ENCODE measurements around the gene SLC45A2.
"Not testable (repeated sequence)": the region's sequence is repeated elsewhere in the genome, so short reads cannot be mapped to it uniquely, and the experiment has no call there.

The SLC45A2 gene

DNA sequence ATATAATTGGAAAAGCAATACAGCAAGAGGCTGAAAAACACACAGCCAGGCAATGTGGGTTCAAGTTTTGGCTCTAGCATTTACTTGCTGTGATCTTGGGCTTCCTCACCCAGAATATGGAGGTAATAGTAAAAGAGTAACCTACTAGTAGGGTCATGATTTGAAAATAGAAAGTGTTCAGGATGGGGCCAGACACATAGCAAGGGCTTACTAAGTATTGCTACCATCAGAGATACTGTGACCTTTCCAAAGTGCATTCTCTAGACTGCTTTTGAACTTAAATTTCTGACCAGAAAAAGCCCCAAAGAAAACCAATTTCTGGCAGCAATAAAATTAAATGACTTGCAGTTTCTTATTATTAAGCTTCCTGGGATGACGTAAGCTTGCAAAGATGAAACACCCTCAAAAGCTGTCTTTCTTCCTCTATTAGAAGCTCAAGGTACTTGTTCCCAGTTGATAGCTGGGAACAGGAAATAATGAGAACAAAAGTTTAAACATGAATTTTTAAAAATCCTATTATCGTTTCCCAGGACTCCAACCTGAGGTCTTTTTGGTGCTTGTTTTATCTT lies 20.3 kb downstream of the SLC45A2 start:
- no peak for DNase-seq

DNA sequence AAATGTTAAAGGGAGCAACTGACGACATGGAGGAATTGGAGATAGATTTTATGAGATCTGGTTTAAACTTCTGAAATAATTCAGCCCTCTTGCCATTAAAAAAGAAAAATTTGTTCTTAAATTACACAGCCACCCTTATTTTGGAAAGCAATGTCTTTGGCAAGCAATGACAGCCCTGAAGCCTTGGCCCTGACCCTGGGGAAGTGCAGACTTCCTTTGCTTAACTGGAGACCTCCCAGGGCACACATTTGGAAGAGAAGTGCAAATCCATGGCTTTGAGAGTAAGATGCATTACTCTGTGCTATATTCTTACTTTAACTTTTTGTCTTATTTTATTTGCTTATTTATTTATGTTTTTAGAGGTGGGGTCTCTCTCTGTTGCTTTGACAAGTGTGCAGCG lies 26.3 kb downstream of the SLC45A2 start:
- no peak for DNase-seq

GRCh38 chr5:33957577-33958150 lies 26.8 kb downstream of the SLC45A2 start:
- no peak for DNase-seq

DNA sequence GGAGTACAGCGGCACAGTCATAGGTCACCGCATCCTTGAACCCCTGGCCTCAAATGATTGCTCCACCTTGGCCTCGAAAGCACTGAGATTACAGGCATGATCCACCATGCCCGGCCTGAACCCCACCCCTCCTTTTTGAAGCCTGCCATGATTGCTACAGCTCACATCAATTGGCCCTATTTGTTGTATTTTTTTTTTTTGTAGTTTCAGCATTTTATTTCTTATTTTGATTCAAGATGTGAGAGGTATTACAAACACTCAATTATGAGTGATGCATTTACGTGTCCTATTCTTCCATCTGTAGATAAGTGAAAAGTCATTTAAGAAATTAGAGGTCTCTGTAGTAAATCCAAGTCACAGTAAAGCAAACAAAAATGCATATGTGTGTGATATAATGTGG lies 32.3 kb downstream of the SLC45A2 start:
- not testable (repeated sequence) for DNase-seq

DNA sequence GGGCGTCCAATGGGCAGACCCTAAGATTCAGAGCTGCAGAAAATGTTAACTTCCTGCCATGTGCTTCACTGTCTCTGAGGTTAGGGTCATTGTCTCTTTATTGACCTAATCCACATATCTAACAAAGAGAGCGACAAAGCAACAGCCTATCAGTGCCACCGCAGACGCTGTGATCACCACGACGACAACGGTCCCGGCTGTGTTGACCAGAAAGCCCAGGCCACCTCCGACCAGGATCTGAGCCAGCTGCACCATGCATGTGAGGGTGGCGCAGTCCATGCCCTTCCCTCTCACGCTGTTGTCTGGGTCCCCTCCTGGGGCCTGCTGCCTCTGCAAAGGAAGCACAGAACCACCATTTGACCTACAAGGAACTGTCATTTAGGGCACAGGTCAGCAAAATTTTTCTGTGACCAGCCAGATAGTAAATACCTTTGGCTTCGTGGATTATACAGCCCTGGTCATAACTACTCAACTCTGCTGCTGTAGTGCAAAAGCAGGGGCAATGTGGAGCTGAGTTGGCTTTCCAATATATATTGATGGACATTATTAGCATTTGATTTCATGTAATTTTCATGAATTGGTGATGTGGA lies 39.9 kb downstream of the SLC45A2 start:
- no peak for DNase-seq

- no peak for DNase-seq
Measured at GRCh38 chr5:33941090-33941489, 43.4 kb downstream of the SLC45A2 start.

- DNase-seq = no peak
Measured at GRCh38 chr5:33939556-33940262, 44.8 kb downstream of the SLC45A2 start.

DNA sequence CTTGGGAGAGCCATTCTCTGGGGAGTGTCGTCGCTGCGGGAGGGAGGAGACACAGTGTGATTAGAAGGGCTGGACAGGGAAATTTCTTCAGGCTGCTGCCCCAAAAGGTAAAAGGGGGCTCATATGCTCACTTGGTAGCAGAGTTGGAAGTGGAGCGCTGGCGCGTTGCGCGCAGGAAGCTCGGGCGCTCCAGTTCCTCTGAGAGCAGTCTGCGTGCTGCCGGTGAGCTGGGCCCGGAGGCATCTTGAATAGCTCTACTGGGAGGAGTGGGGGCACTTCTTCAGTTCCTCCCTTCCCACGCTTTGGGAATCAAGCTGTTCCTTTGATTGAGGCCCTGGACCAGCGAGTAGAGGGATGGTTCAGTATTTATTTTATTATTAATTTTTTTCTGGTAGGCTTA lies 45.6 kb downstream of the SLC45A2 start:
- DNase-seq = no peak

- no peak for DNase-seq
Measured at GRCh38 chr5:33938507-33938796, 46.0 kb downstream of the SLC45A2 start.

GRCh38 chr5:33937707-33938506 lies 46.6 kb downstream of the SLC45A2 start:
- no peak for DNase-seq

GRCh38 chr5:33937017-33937706 lies 47.3 kb downstream of the SLC45A2 start:
- DNase-seq = no peak

DNA sequence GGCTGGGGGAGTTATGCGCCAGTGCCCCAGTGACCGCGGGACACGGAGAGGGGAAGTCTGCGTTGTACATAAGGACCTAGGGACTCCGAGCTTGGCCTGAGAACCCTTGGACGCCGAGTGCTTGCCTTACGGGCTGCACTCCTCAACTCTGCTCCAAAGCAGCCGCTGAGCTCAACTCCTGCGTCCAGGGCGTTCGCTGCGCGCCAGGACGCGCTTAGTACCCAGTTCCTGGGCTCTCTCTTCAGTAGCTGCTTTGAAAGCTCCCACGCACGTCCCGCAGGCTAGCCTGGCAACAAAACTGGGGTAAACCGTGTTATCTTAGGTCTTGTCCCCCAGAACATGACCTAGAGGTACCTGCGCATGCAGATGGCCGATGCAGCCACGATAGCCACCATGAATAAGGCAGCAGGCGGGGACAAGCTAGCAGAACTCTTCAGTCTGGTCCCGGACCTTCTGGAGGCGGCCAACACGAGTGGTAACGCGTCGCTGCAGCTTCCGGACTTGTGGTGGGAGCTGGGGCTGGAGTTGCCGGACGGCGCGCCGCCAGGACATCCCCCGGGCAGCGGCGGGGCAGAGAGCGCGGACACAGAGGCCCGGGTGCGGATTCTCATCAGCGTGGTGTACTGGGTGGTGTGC lies 48.0 kb downstream of the SLC45A2 start, which contains the start of gene RXFP3:
Gene RXFP3 (plus strand): TSS at position 6 of the 636 bp plus-strand sequence. CDS start 355 bp downstream, at position 361.
- DNase-seq = no peak

DNA sequence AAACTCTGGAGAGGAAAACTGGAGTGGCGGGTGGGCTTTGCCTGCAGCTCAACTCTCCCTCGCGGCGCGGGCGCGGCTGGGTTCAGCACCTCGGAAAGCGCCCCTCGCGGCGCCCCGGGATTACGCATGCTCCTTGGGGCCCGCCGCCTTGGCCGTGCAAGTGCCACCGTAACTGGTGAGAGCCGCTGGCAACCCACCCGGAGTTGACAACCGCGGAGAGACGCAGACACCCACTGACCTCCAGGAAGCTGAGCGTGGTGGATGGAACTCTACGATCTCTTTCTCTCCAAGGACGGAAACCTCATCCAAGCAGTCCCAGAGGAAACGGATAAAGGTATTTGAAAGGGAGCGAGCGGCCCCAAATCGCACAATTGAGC lies 48.5 kb downstream of the SLC45A2 start:
- peak; percentile 8 for DNase-seq

GRCh38 chr5:33934176-33934575 lies 50.3 kb downstream of the SLC45A2 start:
- DNase-seq = no peak

- no peak for DNase-seq
Measured at GRCh38 chr5:33933723-33934169, 50.7 kb downstream of the SLC45A2 start.

- DNase-seq = no peak
Measured at GRCh38 chr5:33931136-33931535, 53.4 kb downstream of the SLC45A2 start.

- DNase-seq = no peak
Measured at GRCh38 chr5:33929925-33930690, 54.4 kb downstream of the SLC45A2 start.

DNA sequence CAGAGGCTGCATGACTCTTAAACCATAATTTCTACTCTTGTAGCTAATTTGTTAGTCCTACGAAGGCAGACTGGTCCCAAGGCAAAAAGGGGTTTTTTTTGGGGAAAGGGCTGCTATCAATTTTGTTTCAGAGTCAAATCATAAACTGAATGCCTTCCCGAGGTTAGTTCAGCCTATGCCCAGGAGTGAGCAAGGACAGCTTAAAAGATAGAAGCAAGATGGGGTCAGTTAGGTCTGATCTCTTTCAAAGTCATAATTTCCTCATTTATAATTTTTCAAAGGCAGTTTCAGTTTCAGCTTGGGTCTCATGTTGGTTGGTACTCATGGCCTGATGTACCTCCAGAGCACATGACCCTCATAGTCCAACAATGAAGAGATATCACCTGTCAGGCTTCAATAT lies 56.2 kb downstream of the SLC45A2 start:
- no peak for DNase-seq

GRCh38 chr5:33927685-33928084 lies 56.8 kb downstream of the SLC45A2 start:
- no peak for DNase-seq

- DNase-seq = no peak
Measured at GRCh38 chr5:33925278-33925677, 59.2 kb downstream of the SLC45A2 start.

DNA sequence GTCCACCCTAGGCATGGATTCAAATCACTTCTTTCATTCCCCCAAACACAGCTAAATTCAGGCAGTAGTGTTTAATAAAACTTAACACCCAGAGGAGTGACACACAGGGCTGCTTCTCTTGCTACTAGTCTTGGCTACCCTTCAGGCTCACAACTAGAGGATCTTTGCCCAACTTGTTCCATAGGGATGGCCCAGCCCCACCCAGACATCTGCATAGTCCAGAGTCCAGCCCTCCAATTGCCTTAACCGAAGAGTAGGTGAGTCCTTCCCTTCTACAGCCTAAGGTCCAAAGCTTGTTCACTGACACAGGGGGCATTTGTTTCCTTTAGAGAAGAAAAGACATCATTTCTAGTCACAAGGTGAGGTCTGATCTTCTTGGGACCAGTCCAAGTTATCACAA lies 63.5 kb downstream of the SLC45A2 start:
- DNase-seq = no peak
